Epidermal melanocyte (primary cell): ENCODE data around the gene WDR47.
"Not testable (repeated sequence)": the region's sequence is repeated elsewhere in the genome, so short reads cannot be mapped to it uniquely, and the experiment has no call there.

Experiments
- DNase-seq: peaks from one replicate; pipeline ENCODE4 v3.0.0; 2011; ENCODE audit warnings: low spot score; ENCODE audit not compliant: insufficient read length

WDR47 gene

GRCh38 chr1:108963052-108963686 is 78.7 kb downstream of the WDR47 start, which contains the start of gene CLCC1:
CLCC1 (minus strand) TSS chr1:108963484; CDS start chr1:108950437, 13,047 bp downstream.
- peak; percentile 93 for DNase-seq

- DNase-seq = no peak
These were observed 79.2 kb downstream of the WDR47 start for GRCh38 chr1:108962681-108963051.

DNA sequence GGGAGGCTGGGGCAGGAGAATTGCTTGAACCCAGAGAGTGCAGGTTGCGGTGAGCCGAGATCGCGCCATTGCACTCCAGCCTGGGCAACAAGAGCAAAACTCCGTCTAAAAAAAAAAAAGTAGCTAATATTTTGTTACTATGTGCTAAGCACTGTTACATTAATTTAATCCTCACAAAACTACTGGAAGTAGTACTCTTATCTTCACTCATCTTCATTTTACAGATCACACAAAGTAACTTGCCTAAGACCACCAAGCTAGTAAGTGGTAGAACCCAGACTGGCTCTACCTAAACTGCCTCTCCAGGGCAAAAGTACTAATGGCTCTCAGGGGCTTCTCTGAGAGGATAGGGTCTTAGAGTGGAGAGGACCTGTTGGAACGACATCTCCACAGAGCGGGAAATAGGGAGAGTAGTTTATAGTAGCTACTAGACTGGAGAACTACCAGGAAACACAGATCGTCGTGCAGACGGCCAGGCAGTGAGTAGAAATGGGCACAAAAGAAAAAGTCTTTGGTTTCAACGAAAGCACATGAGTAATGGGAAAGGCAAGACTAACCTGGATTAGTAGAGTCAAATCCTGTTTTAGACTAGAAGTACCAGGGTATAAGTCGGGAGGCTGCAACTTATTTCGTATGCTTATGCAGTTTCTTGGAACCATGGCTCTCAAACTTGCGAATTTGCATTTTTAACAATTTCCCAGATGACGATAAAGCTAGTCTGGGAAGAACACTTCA is 80.0 kb downstream of the WDR47 start:
- no peak for DNase-seq

DNA sequence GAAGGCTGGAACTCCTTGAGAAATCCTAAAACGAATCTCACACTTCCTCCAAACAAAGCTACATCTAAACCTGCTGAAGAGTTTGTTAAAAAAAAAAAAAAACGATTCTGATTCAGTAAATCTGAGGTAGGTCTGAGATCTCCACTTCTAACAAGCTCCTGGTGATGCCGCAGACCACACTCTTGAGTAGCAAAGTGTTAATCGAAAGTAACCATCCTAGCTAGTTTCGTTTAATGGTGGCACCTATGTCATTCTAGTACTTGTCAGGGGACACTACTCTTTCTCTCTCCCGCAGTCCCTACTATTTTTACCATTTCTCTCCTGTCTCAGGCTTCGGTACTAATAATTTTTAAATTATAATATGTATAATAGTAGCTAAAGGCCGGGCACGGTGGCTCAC is 80.7 kb downstream of the WDR47 start:
- no peak for DNase-seq

GRCh38 chr1:108960719-108961118 is 81.2 kb downstream of the WDR47 start:
- DNase-seq = no peak

DNA sequence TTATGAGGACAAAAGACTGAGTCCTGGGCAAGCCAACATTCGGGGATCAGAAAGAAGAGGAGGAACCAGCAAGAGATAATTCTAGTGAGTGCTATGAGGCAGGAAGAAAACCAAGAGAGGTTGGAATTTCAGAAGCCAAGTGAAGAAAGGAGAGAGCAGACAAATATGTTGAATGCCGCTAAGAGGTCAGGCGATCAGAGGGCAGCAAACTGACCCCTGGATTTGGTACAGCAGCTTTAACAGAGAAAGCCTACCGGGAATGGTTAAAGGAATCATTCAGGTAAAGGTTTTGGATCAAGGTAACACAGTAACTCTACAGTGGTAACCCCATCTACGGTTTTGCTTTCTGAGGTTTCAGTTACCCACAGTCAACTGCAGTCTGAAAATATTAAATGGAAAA is 84.0 kb downstream of the WDR47 start:
- no peak for DNase-seq

- no peak for DNase-seq
These were observed 86.0 kb downstream of the WDR47 start for GRCh38 chr1:108955881-108956280.

GRCh38 chr1:108955111-108955510 is 86.8 kb downstream of the WDR47 start:
- no peak for DNase-seq

- DNase-seq = no peak
These were observed 88.5 kb downstream of the WDR47 start for GRCh38 chr1:108953452-108953851.

DNA sequence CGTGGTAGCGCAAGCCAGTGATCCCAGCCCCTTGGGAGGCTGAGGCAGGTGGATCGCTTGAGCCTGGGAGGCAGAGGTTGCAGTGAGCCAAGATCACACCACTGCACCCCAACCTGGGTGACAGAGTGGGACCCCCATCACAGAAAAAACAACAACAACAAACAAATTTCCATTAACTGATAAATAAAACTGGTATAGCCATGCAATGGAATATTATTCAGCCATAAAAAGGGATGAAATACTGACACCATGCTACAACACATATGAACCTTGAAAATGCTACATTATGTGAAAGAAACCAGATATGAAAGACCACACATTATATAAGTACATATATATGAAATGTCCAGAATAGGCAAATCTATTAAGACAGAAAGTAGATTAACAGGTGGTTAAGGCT is 90.7 kb downstream of the WDR47 start:
- DNase-seq = no peak

DNA sequence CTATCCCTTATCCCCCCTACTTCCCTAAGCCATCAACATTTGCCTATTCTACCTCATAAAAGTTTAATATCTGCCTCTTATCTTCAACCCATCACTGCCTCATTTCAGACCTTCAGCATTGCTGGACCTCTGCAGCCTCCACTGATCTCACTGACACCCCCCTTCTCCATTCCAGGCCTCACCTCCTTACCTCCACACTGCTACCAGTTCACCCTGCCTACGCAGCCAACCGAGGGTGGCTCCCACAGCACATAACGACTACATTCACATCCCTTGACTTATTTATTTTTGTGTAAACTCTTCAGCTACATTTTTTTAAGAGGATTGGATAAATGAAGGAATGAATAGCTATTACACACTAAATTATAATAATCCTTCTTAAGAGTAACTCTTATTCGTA is 92.9 kb downstream of the WDR47 start:
- no peak for DNase-seq

- DNase-seq = no peak
These were observed 93.9 kb downstream of the WDR47 start for GRCh38 chr1:108947871-108948525.

GRCh38 chr1:108936170-108936569 is 105.7 kb downstream of the WDR47 start:
- no peak for DNase-seq

GRCh38 chr1:108933944-108934343 is 108.0 kb downstream of the WDR47 start:
- DNase-seq = no peak

GRCh38 chr1:108927565-108927964 is 114.3 kb downstream of the WDR47 start:
- DNase-seq = not testable (repeated sequence)

DNA sequence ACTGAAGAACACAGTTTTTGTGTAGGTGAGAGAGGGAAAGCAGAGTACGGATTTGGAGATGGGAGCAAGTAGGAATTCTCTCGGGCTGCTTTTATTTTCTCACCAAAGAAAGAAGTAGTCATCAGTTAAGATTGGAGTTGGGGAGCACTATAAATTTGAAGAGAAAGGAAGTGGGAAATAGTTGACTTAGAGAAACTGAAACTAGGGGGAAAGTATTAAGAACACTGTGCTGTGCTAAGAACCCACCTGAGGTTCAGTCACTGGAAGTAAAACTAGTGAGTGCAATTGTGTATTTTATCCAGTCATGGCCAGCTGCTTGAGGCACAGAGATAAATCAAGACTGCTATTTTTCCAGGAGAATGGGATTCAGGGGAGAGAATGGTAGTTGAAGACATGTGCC is 116.0 kb downstream of the WDR47 start:
- no peak for DNase-seq
